Aorta (tissue), 5 donors: Measurements from ENCODE around the gene SLC19A1. TPM values are rescaled to one million over a fixed set of nuclear protein-coding genes. Genes with fewer than 3 reads are reported as not detected.
"Not testable (repeated sequence)": the region's sequence is repeated elsewhere in the genome, so short reads cannot be mapped to it uniquely, and the experiment has no call there.

Experiments used
- ATAC-seq: fragments of 200-7000 bp; cut with Tn5 transposase; one replicate; pipeline ENCODE4 v1.9.1; 2022; ENCODE audit warnings: moderate library complexity; ENCODE audit not compliant: low FRiP score
- DNase-seq, 2 donors: peaks; one replicate each; pipeline ENCODE4 v3.0.0-alpha.2; 2020
- H3K27ac ChIP-seq, 2 donors: one replicate each; pipeline ENCODE4 v1.5.1; 2013; ENCODE audit warnings: low read length in 2 of 2, mild to moderate bottlenecking in 2 of 2, moderate library complexity in 2 of 2, control low read depth in 1 of 2, inconsistent platforms in 1 of 2, low read depth in 1 of 2
- H3K27me3 ChIP-seq, 2 donors: one replicate each; pipeline ENCODE4 v1.6.1; 2013; ENCODE audit warnings: control low read depth in 1 of 2, low read length in 1 of 2, mild to moderate bottlenecking in 1 of 2, moderate library complexity in 1 of 2; ENCODE audit not compliant: insufficient read depth in 2 of 2, control insufficient read depth in 1 of 2
- H3K36me3 ChIP-seq, 2 donors: one replicate each; pipeline ENCODE4 v1.6.1; 2013; ENCODE audit warnings: control low read depth in 1 of 2, low read length in 1 of 2, mild to moderate bottlenecking in 1 of 2; ENCODE audit not compliant: insufficient read depth in 2 of 2, control insufficient read depth in 1 of 2
- H3K4me1 ChIP-seq, 2 donors: one replicate each; pipeline ENCODE4 v1.6.1; 2013; ENCODE audit warnings: low read length in 2 of 2, control low read depth in 1 of 2, mild to moderate bottlenecking in 1 of 2, moderate library complexity in 1 of 2; ENCODE audit not compliant: insufficient read depth in 2 of 2, control insufficient read depth in 1 of 2
- H3K4me3 ChIP-seq, 2 donors: one replicate each; pipeline ENCODE4 v1.5.1; 2013; ENCODE audit warnings: low read length in 2 of 2, control low read depth in 1 of 2, mild to moderate bottlenecking in 1 of 2
- H3K9me3 ChIP-seq: one replicate; pipeline ENCODE4 v1.6.1; 2013; ENCODE audit warnings: mild to moderate bottlenecking, low read length; ENCODE audit not compliant: control insufficient read depth
- WGBS, 2 donors: extraction: QIAGEN DNeasy Blood & Tissue Kit; methylation state at CpG; one replicate each; pipeline ENCODE4 v1.1.7; 2013; 5-methylcytosine and 5-hydroxymethylcytosine counted together
- intact Hi-C, 2 donors: fragments of 100-400 bp; cut with DNase I; formaldehyde crosslinking; loops; one replicate each; pipeline versions ENCODE4 v1.14.2 to v1.15.0; 2022
- polyA plus RNA-seq, 2 donors: library from polyadenylated mRNA; stranded (reverse); fragments of 200-250 nt; gene quantifications; one replicate each; pipeline ENCODE4 v1.2.3, GENCODE V29; 2013
- total RNA-seq, 2 donors: library from RNA; stranded (reverse); fragmentation: NEBNext Ultra II Directional; extraction: Animal tissue kit (Norgen Biotek cat#: 25700); gene quantifications; one replicate each; pipeline ENCODE4 v1.2.1, GENCODE V29; 2021
- donor health status: healthy with polysubstance abuse.
- donor health status: Bipolar disorder and iron deficiency.
- donor health status: DM: no; HTN: no; CAD: no.
- donor health status: DM: no; HTN: no; CAD: no.
- donor health status: DM: yes; HTN: yes; CAD: no.

The SLC19A1 gene
- total and polyA plus RNA-seq, 4 donors = 4.5 to 32.5 (median 7.3) TPM

DNA sequence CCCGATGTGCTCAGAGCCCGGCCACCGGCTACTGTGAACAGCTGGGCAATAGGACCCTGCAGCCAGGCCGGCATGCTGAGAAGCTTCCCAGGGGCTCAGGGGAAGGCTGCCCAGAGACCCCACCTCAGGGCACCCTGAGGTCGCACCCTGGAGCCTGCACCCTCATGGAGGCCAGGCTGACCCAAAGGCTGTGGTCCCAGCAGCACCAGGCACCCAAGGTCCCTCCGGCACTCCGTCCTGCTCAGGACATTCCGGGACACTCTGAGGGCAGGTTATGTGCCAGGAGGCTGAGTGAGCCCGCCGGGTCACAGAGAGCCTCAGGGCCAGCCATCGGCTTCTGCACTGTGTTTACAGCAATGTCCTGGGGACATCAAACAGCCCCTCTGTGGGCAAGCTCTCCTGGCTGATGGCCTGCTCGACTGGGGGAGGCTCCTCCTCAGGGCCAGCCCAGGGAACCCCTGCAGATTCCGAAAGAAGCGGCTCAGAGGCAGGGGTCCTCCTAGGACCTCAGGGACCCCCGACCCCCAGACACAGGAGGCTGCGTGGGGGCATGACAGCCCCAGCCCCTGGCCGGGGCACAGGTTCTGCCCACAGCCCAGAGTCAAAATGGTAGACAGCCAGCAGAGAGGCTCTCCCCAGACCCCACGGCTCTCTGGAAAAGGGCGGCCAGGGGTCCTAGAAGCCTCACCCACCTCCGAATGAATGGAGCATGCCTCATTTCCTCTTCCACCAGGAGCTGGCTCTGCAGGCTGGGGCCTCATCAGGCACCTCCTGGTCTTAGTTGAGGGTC is 8.2 kb downstream of the SLC19A1 start:
- no peaks in the 10 kb centered on the region for H3K27me3 ChIP-seq
- no peaks in the 10 kb centered on the region for H3K9me3 ChIP-seq
- H3K36me3 ChIP-seq = no peaks in the 10 kb centered on the region
- ATAC-seq = no peak
- WGBS, 2 donors = 83 to 85% methylated on average over 18 to 20 of the region's 20 CpGs
- peak; percentile 45 to 74 for DNase-seq
- no peak overlapping the region for H3K27ac ChIP-seq
- H3K4me1 ChIP-seq = no peaks in the 10 kb centered on the region
- H3K4me3 ChIP-seq = no peak overlapping the region
- intact Hi-C loops = no loop called here

DNA sequence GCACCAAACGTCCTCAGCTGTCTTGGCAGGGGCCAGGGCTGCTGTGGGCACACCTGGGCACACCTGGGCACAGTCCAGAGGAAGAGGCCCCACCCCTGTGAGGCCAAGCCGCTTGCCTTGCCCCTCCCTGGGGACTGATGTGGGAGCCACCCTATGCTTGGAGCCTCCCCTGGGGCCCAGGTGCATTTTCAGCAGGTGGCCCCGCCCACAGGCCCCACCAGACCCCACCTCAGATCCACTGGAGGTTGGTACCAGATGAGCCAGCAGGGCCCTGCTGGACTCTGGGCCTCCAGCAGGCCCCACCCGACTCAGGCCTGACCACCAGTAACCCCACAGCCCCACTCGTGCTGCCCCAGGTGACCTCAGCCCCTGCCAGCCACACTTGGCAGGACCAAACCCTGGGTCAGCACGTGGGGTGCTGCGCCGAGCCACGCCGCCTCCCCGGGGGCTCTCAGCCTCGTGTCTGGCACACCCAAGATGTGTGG is 8.8 kb downstream of the SLC19A1 start:
- Histone ChIP-seq H3K4me3 (no peak overlapping the region), H3K27me3 (no peaks in the 10 kb centered on the region), H3K36me3 (no peaks in the 10 kb centered on the region), H3K27ac (no peak overlapping the region), H3K4me1 (no peaks in the 10 kb centered on the region), H3K9me3 (no peaks in the 10 kb centered on the region)
- ATAC-seq = no peak
- WGBS, 2 donors = 88 to 93% methylated on average over 11 to 12 of the region's 12 CpGs
- DNase-seq = peak; percentile 40 to 76
- intact Hi-C loops = no loop called here

DNA sequence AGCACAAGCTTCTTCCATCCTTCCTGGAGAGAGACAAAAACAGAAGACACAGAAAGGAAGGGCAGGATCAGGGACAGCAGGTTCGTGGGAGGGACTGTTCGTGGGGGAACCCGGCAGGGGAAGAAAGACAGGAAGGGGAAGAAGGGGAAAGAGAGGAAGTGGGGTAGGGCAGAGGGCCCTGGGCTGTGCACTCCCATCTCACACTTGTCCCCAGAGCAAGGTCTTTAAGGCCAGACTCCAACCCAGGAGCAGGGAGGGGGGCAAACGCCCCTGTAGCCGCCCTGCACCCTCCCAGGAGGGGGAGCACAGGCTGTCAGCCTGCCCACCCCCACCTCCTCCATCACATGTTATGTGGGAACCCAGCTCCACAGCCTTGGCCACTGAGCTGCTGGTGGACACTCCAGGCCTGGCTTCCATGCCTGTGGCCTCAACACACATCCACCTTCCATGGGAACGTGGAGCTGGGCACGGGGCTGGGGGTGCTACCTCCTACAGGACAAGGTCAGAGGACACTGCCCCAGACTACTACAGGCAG is 9.3 kb downstream of the SLC19A1 start:
- H3K36me3 ChIP-seq = no peaks in the 10 kb centered on the region
- ATAC-seq (no peak), DNase-seq (peak; percentile 42 to 57)
- 75 to 80% methylated on average over 7 of the region's 7 CpGs for WGBS, 2 donors
- no peaks in the 10 kb centered on the region for H3K4me1 ChIP-seq
- no peaks in the 10 kb centered on the region for H3K27me3 ChIP-seq
- H3K9me3 ChIP-seq = no peaks in the 10 kb centered on the region
- H3K4me3 ChIP-seq = no peak overlapping the region
- intact Hi-C loops = no loop called here
- no peak overlapping the region for H3K27ac ChIP-seq

DNA sequence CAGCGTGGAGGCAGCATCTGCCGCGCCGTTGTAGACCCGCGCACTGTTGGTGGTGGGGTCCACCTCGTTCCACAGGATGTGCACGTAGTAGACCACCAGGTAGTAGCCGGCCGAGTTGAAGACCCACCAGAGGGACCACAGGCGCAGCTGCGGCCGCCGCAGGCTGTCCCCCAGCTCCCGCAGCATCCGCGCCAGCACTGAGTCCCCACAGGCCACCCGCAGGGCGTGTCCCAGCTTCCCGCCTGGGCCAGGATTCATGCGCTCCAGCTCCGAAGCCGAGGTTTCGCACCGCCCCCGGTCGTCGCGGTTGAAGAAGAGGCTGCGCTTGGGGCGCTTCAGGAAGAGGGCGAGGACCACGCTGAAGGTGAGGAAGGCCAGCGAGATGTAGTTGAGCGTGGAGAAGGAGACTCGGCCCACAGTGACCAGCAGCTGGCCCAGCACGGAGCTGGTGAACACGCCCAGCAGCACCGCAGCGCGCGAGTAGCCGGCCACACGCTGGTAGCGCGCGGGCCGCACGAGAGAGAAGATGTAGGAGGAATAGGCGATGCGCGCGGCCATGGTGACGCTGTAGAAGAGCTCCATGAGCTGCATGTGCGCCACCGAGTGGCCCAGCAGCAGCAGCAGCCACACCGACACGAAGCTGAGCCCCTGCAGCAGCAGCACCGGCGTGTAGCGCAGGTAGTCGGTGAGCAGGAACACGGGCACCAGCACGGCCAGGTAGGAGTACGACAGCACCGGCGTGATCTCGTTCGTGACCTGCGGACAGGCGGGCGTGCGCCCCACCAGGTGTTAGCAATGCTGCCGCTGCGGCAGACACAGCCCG is 10.6 kb downstream of the SLC19A1 start:
- Histone ChIP-seq H3K36me3 (no peaks in the 10 kb centered on the region), H3K4me1 (no peaks in the 10 kb centered on the region), H3K9me3 (no peaks in the 10 kb centered on the region), H3K27me3 (no peaks in the 10 kb centered on the region), H3K4me3 (no peak overlapping the region), H3K27ac (no peak overlapping the region)
- intact Hi-C loops = no loop called here
- DNase-seq = peak; percentile 42 to 64
- 98% methylated on average over 75 to 76 of the region's 76 CpGs for WGBS, 2 donors
- ATAC-seq = no peak

DNA sequence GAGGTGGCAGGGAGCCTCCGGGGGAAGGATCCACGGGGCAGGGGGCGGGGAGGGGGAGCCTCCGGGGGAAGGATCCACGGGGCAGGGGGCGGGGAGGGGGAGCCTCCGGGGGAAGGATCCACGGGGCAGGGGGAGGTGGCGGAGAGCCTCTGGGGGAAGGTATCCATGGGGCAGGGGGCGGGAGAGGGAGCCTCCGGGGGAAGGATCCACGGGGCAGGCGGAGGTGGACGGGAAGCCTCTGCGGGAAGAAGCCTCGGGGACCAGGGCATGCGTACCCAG is 11.2 kb downstream of the SLC19A1 start:
- H3K36me3 ChIP-seq, H3K27ac ChIP-seq, intact Hi-C loops, H3K27me3 ChIP-seq, H3K9me3 ChIP-seq, H3K4me1 ChIP-seq, H3K4me3 ChIP-seq, ATAC-seq: not testable (repeated sequence)
- DNase-seq = peak in 1 of 2 donors; percentile 63
- WGBS, 2 donors = 95 to 97% methylated on average over 14 to 17 of the region's 17 CpGs

DNA sequence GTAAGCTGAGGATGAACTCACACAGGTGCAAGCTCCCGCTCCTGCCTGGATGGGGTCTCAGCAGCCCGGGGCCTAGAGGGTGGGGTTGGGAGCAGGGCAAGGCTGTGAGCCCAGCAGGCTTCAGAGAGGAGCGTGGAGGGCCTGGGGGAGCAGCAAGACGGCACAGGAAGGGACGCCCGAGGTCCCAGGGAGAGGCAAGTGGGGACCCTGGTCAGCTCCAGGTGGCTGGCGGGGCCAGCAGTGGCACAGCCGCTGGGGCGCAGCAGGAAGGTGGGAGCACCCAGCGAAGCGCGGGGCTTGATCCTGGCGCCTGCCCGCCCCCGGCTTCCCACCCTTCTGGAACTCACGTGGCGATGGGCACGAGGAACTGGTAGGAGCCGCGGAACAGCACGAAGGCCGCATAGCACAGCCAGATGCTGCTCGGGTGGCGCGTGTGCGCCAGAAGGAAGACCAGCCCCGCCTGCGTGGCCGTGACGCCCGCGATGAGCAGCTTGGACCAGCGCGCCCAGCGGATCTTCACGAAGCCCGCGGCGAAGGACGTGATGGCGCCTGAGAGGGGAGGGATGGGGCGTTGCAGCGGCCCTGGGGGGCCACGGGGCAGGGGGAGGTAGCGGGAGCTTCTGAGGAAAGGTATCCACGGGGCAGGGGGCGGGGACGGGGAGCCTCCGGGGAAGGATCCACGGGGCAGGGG is 11.7 kb downstream of the SLC19A1 start:
- Histone ChIP-seq H3K4me1 (no peaks in the 10 kb centered on the region), H3K36me3 (no peaks in the 10 kb centered on the region), H3K4me3 (no peak overlapping the region), H3K9me3 (no peaks in the 10 kb centered on the region), H3K27ac (no peak overlapping the region), H3K27me3 (no peaks in the 10 kb centered on the region)
- intact Hi-C loops = no loop called here
- ATAC-seq (no peak), DNase-seq (peak; percentile 35 to 71)
- WGBS, 2 donors = 97 to 98% methylated on average over 50 of the region's 50 CpGs

DNA sequence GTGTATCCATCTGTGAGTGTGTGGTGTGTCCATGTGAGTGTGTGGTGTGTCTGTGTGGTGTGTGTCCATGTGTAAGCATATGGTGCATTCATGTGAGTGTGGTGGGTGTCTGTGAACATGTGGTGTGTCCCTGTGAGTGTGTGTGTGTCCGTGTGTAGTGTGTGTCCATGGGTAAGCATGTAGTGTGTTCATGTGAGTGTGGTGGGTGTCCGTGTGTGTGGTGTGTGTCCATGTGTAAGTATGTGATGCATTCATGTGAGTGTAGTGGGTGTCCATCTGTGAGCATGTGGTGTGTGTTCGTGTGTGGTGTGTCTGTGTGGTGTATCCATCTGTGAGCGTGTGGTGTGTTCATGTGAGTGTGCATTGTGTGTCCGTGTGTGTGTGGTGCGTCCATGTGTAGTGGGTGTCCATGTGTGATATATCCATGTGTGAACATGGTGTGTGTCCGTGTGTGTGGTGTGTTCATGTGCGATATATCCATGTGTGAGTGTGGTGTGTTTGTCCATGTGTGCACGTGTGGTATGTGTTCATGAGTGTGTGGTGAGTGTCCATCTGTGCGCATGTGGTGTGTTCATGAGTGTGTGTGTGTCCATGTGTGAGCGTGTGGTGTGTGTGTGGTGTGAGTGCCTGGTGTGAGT is 12.3 kb downstream of the SLC19A1 start:
- no peaks in the 10 kb centered on the region for H3K9me3 ChIP-seq
- H3K4me1 ChIP-seq = no peaks in the 10 kb centered on the region
- no peak overlapping the region for H3K27ac ChIP-seq
- H3K4me3 ChIP-seq = no peak overlapping the region
- peak; percentile 0 to 21 for DNase-seq
- intact Hi-C loops = no loop called here
- no peak for ATAC-seq
- H3K27me3 ChIP-seq = no peaks in the 10 kb centered on the region
- no peaks in the 10 kb centered on the region for H3K36me3 ChIP-seq
- WGBS, 2 donors = 94% methylated on average over 11 of the region's 11 CpGs
